Natural killer cell (primary cell): ENCODE data around the gene VSTM2B. TPM values are rescaled to one million over a fixed set of nuclear protein-coding genes. Genes with fewer than 3 reads are reported as not detected.
"Not testable (repeated sequence)": the region's sequence is repeated elsewhere in the genome, so short reads cannot be mapped to it uniquely, and the experiment has no call there.

Source experiments
- ATAC-seq, 3 donors: fragments of 150-1000 bp in 2 of 3; fragments of 200-7000 bp in 1 of 3; cut with Tn5 transposase; 1 replicate in 1 of 3; 2 replicates in 2 of 3; pipeline ENCODE4 v1.10.0; 2021; ENCODE audit warnings: mild to moderate bottlenecking in 2 of 3, moderate library complexity in 2 of 3
- DNase-seq, 2 donors: peaks; one replicate each; pipeline versions ENCODE4 v3.0.0 to v3.0.0-alpha.2; 2013 to 2021; ENCODE audit warnings: mixed read lengths in 1 of 2
- H3K27ac ChIP-seq: one replicate; pipeline ENCODE4 v1.5.1; 2013; ENCODE audit warnings: mild to moderate bottlenecking, low read length
- H3K27me3 ChIP-seq: one replicate; pipeline ENCODE4 v1.6.1; 2013; ENCODE audit warnings: low read length; ENCODE audit not compliant: control insufficient read depth, insufficient read depth
- H3K36me3 ChIP-seq: one replicate; pipeline ENCODE4 v1.6.1; 2013; ENCODE audit warnings: low read length; ENCODE audit not compliant: control insufficient read depth, insufficient read depth
- H3K4me1 ChIP-seq: one replicate; pipeline ENCODE4 v1.6.1; 2013; ENCODE audit warnings: low read length; ENCODE audit not compliant: control insufficient read depth, insufficient read depth
- H3K4me3 ChIP-seq: one replicate; pipeline ENCODE4 v1.5.1; 2013; ENCODE audit warnings: low read length
- H3K9me3 ChIP-seq: one replicate; pipeline ENCODE4 v1.6.1; 2013; ENCODE audit warnings: low read length; ENCODE audit not compliant: control insufficient read depth, insufficient read depth
- H3K27ac Mint-ChIP-seq, 2 donors: one replicate each; pipeline ENCODE4 v1.8.0; 2022; ENCODE audit warnings: mild to moderate bottlenecking in 2 of 2, mixed read lengths in 2 of 2, moderate library complexity in 1 of 2
- H3K27me3 Mint-ChIP-seq, 2 donors: one replicate each; pipeline ENCODE4 v1.8.0; 2022; ENCODE audit warnings: low read depth in 2 of 2, mixed read lengths in 2 of 2
- H3K36me3 Mint-ChIP-seq: one replicate; pipeline ENCODE4 v1.8.0; 2022; ENCODE audit warnings: mixed read lengths
- H3K4me1 Mint-ChIP-seq, 2 donors: one replicate each; pipeline ENCODE4 v1.8.0; 2022; ENCODE audit warnings: mixed read lengths in 2 of 2
- H3K4me3 Mint-ChIP-seq: one replicate; pipeline ENCODE4 v1.8.0; 2022; ENCODE audit warnings: mild to moderate bottlenecking, moderate library complexity, mixed read lengths
- H3K9me3 Mint-ChIP-seq, 2 donors: one replicate each; pipeline ENCODE4 v1.8.0; 2022; ENCODE audit warnings: mixed read lengths in 2 of 2
- WGBS: methylation state at CpG from one replicate; pipeline ENCODE4 v1.1.7; 2013; ENCODE audit warnings: missing lambda C conversion rate; ENCODE audit not compliant: insufficient coverage; 5-methylcytosine and 5-hydroxymethylcytosine counted together
- intact Hi-C: fragments of 100-400 bp; cut with micrococcal nuclease; formaldehyde crosslinking; loops from one replicate; pipeline ENCODE4 v1.14.2; 2022
- total RNA-seq, 4 donors: library from RNA; stranded (reverse); fragments of 120-200 nt in 1 of 4; gene quantifications; one replicate each; pipeline versions ENCODE4 v1.2.3 to v1.2.4, GENCODE V29; 2013 to 2022
- TF ChIP-seq, protein P1 (sequence below): fragments of 200-600 bp; IDR thresholded peaks from one replicate; pipeline ENCODE4 v1.8.0; 2022; ENCODE audit warnings: antibody characterized with exemption

VSTM2B gene
- total RNA-seq, 3 donors from 2014 or later (not counting 1 experiment from before 2014, with no cell fraction given), result not detected

DNA sequence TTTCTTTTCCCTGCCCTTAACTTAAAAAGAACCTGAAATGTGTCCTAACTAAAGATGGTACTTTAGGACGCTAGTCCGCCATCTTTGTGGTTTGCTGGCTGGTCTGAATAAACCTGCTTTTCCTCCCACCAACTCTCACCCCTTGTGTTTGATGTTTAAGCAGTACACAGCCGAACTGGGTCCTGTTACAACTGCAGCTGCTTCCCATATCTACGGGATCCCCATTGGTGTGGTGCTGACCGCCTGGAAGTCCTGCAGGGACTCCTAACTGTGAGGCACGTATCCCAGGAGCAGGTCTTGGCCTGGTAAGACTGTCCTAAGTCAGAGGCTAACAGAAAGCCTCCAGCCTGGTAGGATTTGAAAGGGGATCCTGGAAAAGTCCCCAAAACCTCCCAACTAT, 40.9 kb upstream of the VSTM2B start:
- TF ChIP-seq, protein P1, sequence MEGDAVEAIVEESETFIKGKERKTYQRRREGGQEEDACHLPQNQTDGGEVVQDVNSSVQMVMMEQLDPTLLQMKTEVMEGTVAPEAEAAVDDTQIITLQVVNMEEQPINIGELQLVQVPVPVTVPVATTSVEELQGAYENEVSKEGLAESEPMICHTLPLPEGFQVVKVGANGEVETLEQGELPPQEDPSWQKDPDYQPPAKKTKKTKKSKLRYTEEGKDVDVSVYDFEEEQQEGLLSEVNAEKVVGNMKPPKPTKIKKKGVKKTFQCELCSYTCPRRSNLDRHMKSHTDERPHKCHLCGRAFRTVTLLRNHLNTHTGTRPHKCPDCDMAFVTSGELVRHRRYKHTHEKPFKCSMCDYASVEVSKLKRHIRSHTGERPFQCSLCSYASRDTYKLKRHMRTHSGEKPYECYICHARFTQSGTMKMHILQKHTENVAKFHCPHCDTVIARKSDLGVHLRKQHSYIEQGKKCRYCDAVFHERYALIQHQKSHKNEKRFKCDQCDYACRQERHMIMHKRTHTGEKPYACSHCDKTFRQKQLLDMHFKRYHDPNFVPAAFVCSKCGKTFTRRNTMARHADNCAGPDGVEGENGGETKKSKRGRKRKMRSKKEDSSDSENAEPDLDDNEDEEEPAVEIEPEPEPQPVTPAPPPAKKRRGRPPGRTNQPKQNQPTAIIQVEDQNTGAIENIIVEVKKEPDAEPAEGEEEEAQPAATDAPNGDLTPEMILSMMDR, result no peak
- peaks cover 14% of the 10 kb centered on the region for H3K9me3 ChIP-seq
- Mint-ChIP-seq H3K36me3 (no peaks in the 10 kb centered on the region), H3K4me3 (no peak overlapping the region), H3K27ac (no peak overlapping the region), H3K27me3 (peaks cover 0 to 5% of the 10 kb centered on the region in 2 donors), H3K9me3 (no peaks in the 10 kb centered on the region), H3K4me1 (no peaks in the 10 kb centered on the region)
- WGBS, result 65% methylated on average over 6 of the region's 6 CpGs
- ATAC-seq, result no peak
- H3K4me3 ChIP-seq, result no peak overlapping the region
- no peak overlapping the region for H3K27ac ChIP-seq
- DNase-seq, result no peak
- H3K27me3 ChIP-seq, result no peaks in the 10 kb centered on the region
- H3K4me1 ChIP-seq, result no peaks in the 10 kb centered on the region
- H3K36me3 ChIP-seq, result no peaks in the 10 kb centered on the region
- intact Hi-C loops, result no loop called here

DNA sequence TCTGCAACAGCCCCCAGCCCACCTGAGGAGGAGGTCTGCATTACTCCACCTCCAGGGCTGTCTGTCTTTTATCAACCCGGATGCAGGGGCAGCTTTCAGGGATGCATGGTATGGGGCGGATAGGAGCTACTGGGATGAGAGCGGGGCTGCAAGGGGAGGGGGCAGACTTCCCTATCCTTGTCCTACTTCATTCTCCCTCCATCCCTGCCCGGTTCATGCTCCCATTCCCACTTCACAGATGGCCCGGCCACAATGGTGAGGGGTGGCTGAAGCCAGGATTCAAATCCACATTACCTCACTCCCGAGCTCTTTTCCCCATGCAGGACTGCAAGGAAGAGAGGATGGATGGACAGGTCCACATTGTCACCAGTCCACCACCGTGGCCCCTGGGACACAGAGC, 40.5 kb upstream of the VSTM2B start:
- H3K36me3 Mint-ChIP-seq, result no peaks in the 10 kb centered on the region
- no peak for DNase-seq
- ATAC-seq, result no peak
- Histone ChIP-seq H3K9me3 (peaks cover 10% of the 10 kb centered on the region), H3K27me3 (no peaks in the 10 kb centered on the region), H3K4me3 (no peak overlapping the region), H3K36me3 (no peaks in the 10 kb centered on the region), H3K27ac (no peak overlapping the region), H3K4me1 (no peaks in the 10 kb centered on the region)
- WGBS, result 50% methylated on average over 1 of the region's 7 CpGs
- TF ChIP-seq, protein P1, result no peak
- H3K4me1 Mint-ChIP-seq, result no peaks in the 10 kb centered on the region
- no peaks in the 10 kb centered on the region for H3K9me3 Mint-ChIP-seq
- H3K4me3 Mint-ChIP-seq, result no peak overlapping the region
- intact Hi-C loops, result no loop called here
- H3K27me3 Mint-ChIP-seq, result peaks cover 0 to 9% of the 10 kb centered on the region in 2 donors
- no peak overlapping the region for H3K27ac Mint-ChIP-seq

- H3K9me3 ChIP-seq, H3K36me3 ChIP-seq, H3K4me3 ChIP-seq, H3K9me3 Mint-ChIP-seq, H3K27ac ChIP-seq, H3K4me1 ChIP-seq, H3K36me3 Mint-ChIP-seq, ATAC-seq, H3K4me3 Mint-ChIP-seq, H3K27ac Mint-ChIP-seq, intact Hi-C loops, H3K27me3 ChIP-seq, H3K4me1 Mint-ChIP-seq, DNase-seq: not testable (repeated sequence)
- 91% methylated on average over 8 of the region's 9 CpGs for WGBS
- H3K27me3 Mint-ChIP-seq, result peaks cover 10 to 25% of the 10 kb centered on the region in 2 donors
Observed at GRCh38 chr19:29486961-29487360, 38.8 kb upstream of the VSTM2B start.

GRCh38 chr19:29487432-29487831, 38.4 kb upstream of the VSTM2B start:
- H3K27ac ChIP-seq, result no peak overlapping the region
- Mint-ChIP-seq H3K4me1 (no peaks in the 10 kb centered on the region), H3K4me3 (no peak overlapping the region), H3K27me3 (peaks cover 13 to 30% of the 10 kb centered on the region in 2 donors), H3K27ac (no peak overlapping the region), H3K36me3 (no peaks in the 10 kb centered on the region), H3K9me3 (no peaks in the 10 kb centered on the region)
- no peaks in the 10 kb centered on the region for H3K36me3 ChIP-seq
- H3K9me3 ChIP-seq, result no peaks in the 10 kb centered on the region
- no peaks in the 10 kb centered on the region for H3K4me1 ChIP-seq
- H3K27me3 ChIP-seq, result peaks cover 5% of the 10 kb centered on the region
- H3K4me3 ChIP-seq, result no peak overlapping the region
- TF ChIP-seq, protein P1, result no peak
- ATAC-seq, result no peak
- intact Hi-C loops, result no loop called here
- WGBS, result 62% methylated on average over 5 of the region's 7 CpGs
- no peak for DNase-seq
